Stimulated activated CD8-positive, alpha-beta memory T cell treated with anti-CD3 and anti-CD28 coated beads, Interleukin-15, amount 100 ng/mL, for 48 hours (primary cell): ENCODE measurements around the gene CHAD.
"Not testable (repeated sequence)": the region's sequence is repeated elsewhere in the genome, so short reads cannot be mapped to it uniquely, and the experiment has no call there.

Source experiments
- DNase-seq, 2 donors: peaks; one replicate each; pipeline ENCODE4 v3.0.0-alpha.2; 2020; ENCODE audit warnings: low read depth in 2 of 2

The CHAD gene

GRCh38 chr17:50429793-50430192 lies 38.9 kb downstream of the CHAD start:
- DNase-seq = no peak

GRCh38 chr17:50428831-50429424 lies 39.8 kb downstream of the CHAD start:
- DNase-seq = no peak

GRCh38 chr17:50428126-50428525 lies 40.6 kb downstream of the CHAD start:
- not testable (repeated sequence) for DNase-seq

- DNase-seq = peak in 1 of 2 donors; percentile 15
Measured at GRCh38 chr17:50426814-50427787, 41.6 kb downstream of the CHAD start.

GRCh38 chr17:50426472-50426782 lies 42.3 kb downstream of the CHAD start:
- DNase-seq = no peak

GRCh38 chr17:50425682-50426471 lies 42.8 kb downstream of the CHAD start, which contains the start of gene ACSF2:
Gene ACSF2 (plus strand): TSS chr17:50426218. CDS start chr17:50426262, 44 bp downstream.
- peak; percentile 61 to 66 for DNase-seq

- DNase-seq = no peak
Measured at GRCh38 chr17:50424996-50425681, 43.5 kb downstream of the CHAD start.

GRCh38 chr17:50424246-50424995 lies 44.3 kb downstream of the CHAD start:
- no peak for DNase-seq

- DNase-seq = no peak
Measured at GRCh38 chr17:50423553-50424159, 45.0 kb downstream of the CHAD start.

GRCh38 chr17:50422738-50423137 lies 45.9 kb downstream of the CHAD start:
- no peak for DNase-seq

- DNase-seq = no peak
Measured at GRCh38 chr17:50421308-50422051, 47.2 kb downstream of the CHAD start.

GRCh38 chr17:50420419-50421112 lies 48.1 kb downstream of the CHAD start:
- DNase-seq = no peak

- DNase-seq = not testable (repeated sequence)
Measured at GRCh38 chr17:50419577-50419976, 49.1 kb downstream of the CHAD start.

- DNase-seq = no peak
Measured at GRCh38 chr17:50414808-50415207, 53.9 kb downstream of the CHAD start.
